GM12864 (cell line): Measurements from ENCODE around the gene ATP13A1.
"Not testable (repeated sequence)": the region's sequence is repeated elsewhere in the genome, so short reads cannot be mapped to it uniquely, and the experiment has no call there.

Experiments
- DNase-seq: peaks from one replicate; pipeline ENCODE4 v3.0.0-alpha.2; 2011; ENCODE audit warnings: low read depth
- H3K4me3 ChIP-seq: 2 replicates; pipeline ENCODE4 v1.5.1; 2011; ENCODE audit warnings: mild to moderate bottlenecking, low read depth, low read length, control low read depth
- CTCF ChIP-seq: IDR thresholded peaks from 2 replicates; pipeline ENCODE4 v1.5.1; 2011; ENCODE audit warnings: low read depth, mild to moderate bottlenecking, moderate library complexity, low read length, control low read depth, inconsistent platforms; ENCODE audit errors: missing control alignments

ATP13A1 gene

GRCh38 chr19:19674315-19674714 lies 10.8 kb upstream of the ATP13A1 start:
- no peak overlapping the region for H3K4me3 ChIP-seq
- no peak for TF ChIP-seq CTCF
- DNase-seq, result no peak

- TF ChIP-seq CTCF, result no peak
- no peak overlapping the region for H3K4me3 ChIP-seq
- no peak for DNase-seq
Observed at GRCh38 chr19:19672816-19673215, 9.3 kb upstream of the ATP13A1 start.

GRCh38 chr19:19670070-19670551 lies 6.6 kb upstream of the ATP13A1 start:
- peak overlapping the region; percentile 95 for H3K4me3 ChIP-seq
- no peak for TF ChIP-seq CTCF
- no peak for DNase-seq

- TF ChIP-seq CTCF, result no peak
- peak; percentile 95 for DNase-seq
- H3K4me3 ChIP-seq, result peak within 1 kb of the TSS; percentile 95
Observed at GRCh38 chr19:19668230-19669012, 4.9 kb upstream of the ATP13A1 start, which contains the start of gene ZNF101. TSS of gene ZNF101 (plus strand) at chr19:19668839. CDS start at chr19:19668964, 125 bp downstream.

GRCh38 chr19:19665420-19665948 lies 2.0 kb upstream of the ATP13A1 start:
- not testable (repeated sequence) for DNase-seq, H3K4me3 ChIP-seq

- DNase-seq, result no peak
- TF ChIP-seq CTCF, result no peak
- H3K4me3 ChIP-seq, result peak overlapping the region; percentile 99
Observed at GRCh38 chr19:19662871-19663255, 613 bp downstream of the ATP13A1 start.

- no peak for DNase-seq
- peak overlapping the region; percentile 99 for H3K4me3 ChIP-seq
- no peak for TF ChIP-seq CTCF
Observed at GRCh38 chr19:19662344-19662743, 1.1 kb downstream of the ATP13A1 start.
